ENCODE measurements around the gene SOD2. TPM values are rescaled to one million over a fixed set of nuclear protein-coding genes. Genes with fewer than 3 reads are reported as not detected.

The SOD2 gene
- total RNA-seq, 1 experiment from 2014 or later: 98.6 TPM

- intact Hi-C loops (cut with micrococcal nuclease): no loop called here
- Histone ChIP-seq H3K36me3 (ENCODE audit: control insufficient read depth in 1 of 2, insufficient read depth in 2 of 2, low read length in 2 of 2) (peaks cover 42 to 48% of the 10 kb centered on the region in 2 experiments), H3K27ac (ENCODE audit: low read depth, low read length) (no peak overlapping the region), H4K20me1 (ENCODE audit: insufficient read depth) (peaks cover 27% of the 10 kb centered on the region), H3K4me3 (replicated peaks in 1 of 2; ENCODE audit: low read depth in 1 of 2, low read length in 2 of 2) (no peak overlapping the region), H3K9me3 (ENCODE audit: control insufficient read depth in 1 of 2, insufficient read depth in 1 of 2, low read depth in 1 of 2, low read length in 2 of 2) (no peaks in the 10 kb centered on the region), H3K4me2 (ENCODE audit: low read length) (no peak overlapping the region), H3K9ac (ENCODE audit: low read length) (no peak overlapping the region), H3K4me1 (ENCODE audit: control insufficient read depth in 1 of 2, insufficient read depth in 2 of 2, low read length in 2 of 2) (no peaks in the 10 kb centered on the region), H3K9me2 (ENCODE audit: insufficient read depth) (no peaks in the 10 kb centered on the region), H3K79me2 (ENCODE audit: insufficient read depth, low read length) (peaks cover 100% of the 10 kb centered on the region), H2AFZ (ENCODE audit: low read depth, low read length, poor library complexity, severe bottlenecking) (no peak overlapping the region), H3K27me3 (ENCODE audit: insufficient read depth, low read length) (no peaks in the 10 kb centered on the region)
- TSS peak; percentile 9 for BruUV-seq (replicated peaks)
- CTCF ChIA-PET: no interaction called here
- ATAC-seq: no peak
- POLR2A ChIA-PET: interaction anchor here (1.9 kb wide), 1 partner anchor 13 kb away, joined by 9 read pairs; the partner anchor contains the start of gene WTAP
- RAD21 ChIA-PET (ENCODE audit: low non-redundant PET in 1 of 2, low total read pairs in 2 of 2, uncharacterized antibody in 2 of 2, unreplicated experiment in 2 of 2): no interaction called here
- DNase-seq (ENCODE audit: low read depth, low spot score): no peak
- no peak for TF ChIP-seq ZFX (IDR thresholded peaks at IDR 0.05)
- no peak for TF ChIP-seq FOSL1 (IDR thresholded peaks at IDR 0.05; ENCODE audit: low read depth)
- no peak for TF ChIP-seq POLR2AphosphoS5 (IDR thresholded peaks at IDR 0.05; ENCODE audit: low read depth, low read length)
- no peak for TF ChIP-seq REST (IDR thresholded peaks at IDR 0.05; ENCODE audit: low read depth)
- no peak for TF ChIP-seq ZNF274 (IDR thresholded peaks at IDR 0.05; ENCODE audit: low read depth, low read length)
- TF ChIP-seq SRF (IDR thresholded peaks at IDR 0.05; ENCODE audit: low read depth): no peak
- TF ChIP-seq EZH2 (IDR thresholded peaks at IDR 0.05): no peak
- no peak for TF ChIP-seq TCF7L2 (IDR thresholded peaks at IDR 0.05; ENCODE audit: borderline replicate concordance, extremely low read depth, insufficient read depth, insufficient read length)
- no peak for TF ChIP-seq EZH2phosphoT487 (IDR thresholded peaks at IDR 0.05; ENCODE audit: borderline replicate concordance)
- no peak for TF ChIP-seq RAD21 (IDR thresholded peaks at IDR 0.05; ENCODE audit: low read depth)
- no peak for TF ChIP-seq ZBTB33 (IDR thresholded peaks at IDR 0.05; ENCODE audit: extremely low read depth, insufficient replicate concordance, low read length)
Observed at GRCh38 chr6:159739341-159739740, 46.3 kb upstream of the SOD2 start.
